AG20443 (cell line): ENCODE results near the gene PCNX2.

Experiments
- DNase-seq: peaks from one replicate; pipeline ENCODE4 v3.0.0; 2012; ENCODE audit warnings: low spot score, mixed read lengths

PCNX2 gene

GRCh38 chr1:233256789-233257188 lies 38.7 kb downstream of the PCNX2 start:
- no peak for DNase-seq

- no peak for DNase-seq
Measured at GRCh38 chr1:233256191-233256590, 39.3 kb downstream of the PCNX2 start.

- no peak for DNase-seq
Measured at GRCh38 chr1:233255145-233255544, 40.4 kb downstream of the PCNX2 start.

GRCh38 chr1:233253832-233254331 lies 41.6 kb downstream of the PCNX2 start:
- no peak for DNase-seq

GRCh38 chr1:233253231-233253831 lies 42.2 kb downstream of the PCNX2 start:
- no peak for DNase-seq

GRCh38 chr1:233252441-233252840 lies 43.1 kb downstream of the PCNX2 start:
- DNase-seq = peak; percentile 25

- DNase-seq = no peak
Measured at GRCh38 chr1:233251201-233251720, 44.3 kb downstream of the PCNX2 start.

GRCh38 chr1:233248014-233248413 lies 47.5 kb downstream of the PCNX2 start:
- no peak for DNase-seq

GRCh38 chr1:233246965-233247364 lies 48.6 kb downstream of the PCNX2 start:
- no peak for DNase-seq

GRCh38 chr1:233245191-233245765 lies 50.2 kb downstream of the PCNX2 start:
- no peak for DNase-seq

GRCh38 chr1:233244183-233244582 lies 51.3 kb downstream of the PCNX2 start:
- peak; percentile 46 for DNase-seq

- no peak for DNase-seq
Measured at GRCh38 chr1:233242827-233243483, 52.6 kb downstream of the PCNX2 start.

- DNase-seq = no peak
Measured at GRCh38 chr1:233241759-233242158, 53.8 kb downstream of the PCNX2 start.

- DNase-seq = peak; percentile 80
Measured at GRCh38 chr1:233240829-233241682, 54.5 kb downstream of the PCNX2 start.

GRCh38 chr1:233240371-233240770 lies 55.2 kb downstream of the PCNX2 start:
- DNase-seq = no peak

GRCh38 chr1:233238884-233239431 lies 56.6 kb downstream of the PCNX2 start:
- no peak for DNase-seq

GRCh38 chr1:233237647-233238046 lies 57.9 kb downstream of the PCNX2 start:
- DNase-seq = no peak

- DNase-seq = no peak
Measured at GRCh38 chr1:233233508-233234040, 62.0 kb downstream of the PCNX2 start.

- DNase-seq = no peak
Measured at GRCh38 chr1:233230011-233230410, 65.5 kb downstream of the PCNX2 start.

GRCh38 chr1:233229288-233229687 lies 66.2 kb downstream of the PCNX2 start:
- DNase-seq = no peak

GRCh38 chr1:233227930-233228465 lies 67.5 kb downstream of the PCNX2 start:
- no peak for DNase-seq
